Measurements from ENCODE around the gene PRKAG2. TPM values are rescaled to one million over a fixed set of nuclear protein-coding genes. Genes with fewer than 3 reads are reported as not detected.
A peak's percentile ranks its signal among the peaks of the same experiment; 100 is the strongest.

The PRKAG2 gene
- total and polyA plus RNA-seq, 12 donors = 3.8 to 17.3 (median 10.9) TPM

- Histone ChIP-seq H3K27me3 (no peaks in the 10 kb centered on the region), H3K27ac (peak overlapping the region in 1 of 5 donors; percentile 52), H3K36me3 (replicated peaks in 1 of 2) (no peaks in the 10 kb centered on the region), H3K9me3 (replicated peaks in 1 of 3) (no peaks in the 10 kb centered on the region), H3K4me1 (replicated peaks in 1 of 2) (peaks cover 0 to 15% of the 10 kb centered on the region in 2 donors), H3K4me3 (no peak overlapping the region)
- WGBS, 4 donors = 93 to 97% (median 96%) methylated on average over 11 to 14 of the region's 14 CpGs
- TF ChIP-seq POLR2A (IDR thresholded peaks at IDR 0.05) (no peak), CTCF (IDR thresholded peaks at IDR 0.05) (no peak)
- no peak for DNase-seq
- intact Hi-C loops (cut with DNase I) = no loop called here
These were observed 148.2 kb downstream of the PRKAG2 start for GRCh38 chr7:151728746-151729145.

GRCh38 chr7:151728286-151728660 lies 148.6 kb downstream of the PRKAG2 start:
- WGBS, 4 donors = 84 to 91% (median 90%) methylated on average over 7 to 8 of the region's 8 CpGs

GRCh38 chr7:151727579-151728285 lies 149.2 kb downstream of the PRKAG2 start:
- intact Hi-C loops (cut with DNase I) = no loop called here
- Histone ChIP-seq H3K4me3 (no peak overlapping the region), H3K36me3 (replicated peaks in 1 of 2) (no peaks in the 10 kb centered on the region), H3K27ac (peak overlapping the region in 2 of 5 donors; percentile 34 to 52), H3K9me3 (replicated peaks in 1 of 3) (no peaks in the 10 kb centered on the region), H3K4me1 (replicated peaks in 1 of 2) (peaks cover 0 to 15% of the 10 kb centered on the region in 2 donors), H3K27me3 (no peaks in the 10 kb centered on the region)
- peak in 6 of 7 donors; percentile 55 to 89 (median 74) for DNase-seq
- 58 to 76% (median 61%) methylated on average over 11 to 18 of the region's 18 CpGs for WGBS, 4 donors
- TF ChIP-seq CTCF (IDR thresholded peaks at IDR 0.05) (no peak), POLR2A (IDR thresholded peaks at IDR 0.05) (no peak)

More at GRCh38 chr7:151728286-151728660, 148.6 kb downstream of the PRKAG2 start:
- intact Hi-C loops (cut with DNase I) = no loop called here
- Histone ChIP-seq H3K9me3 (replicated peaks in 1 of 3) (no peaks in the 10 kb centered on the region), H3K27ac (peak overlapping the region in 1 of 5 donors; percentile 52), H3K36me3 (replicated peaks in 1 of 2) (no peaks in the 10 kb centered on the region), H3K27me3 (no peaks in the 10 kb centered on the region), H3K4me1 (replicated peaks in 1 of 2) (peaks cover 0 to 15% of the 10 kb centered on the region in 2 donors), H3K4me3 (no peak overlapping the region)
- no peak for DNase-seq
- TF ChIP-seq POLR2A (IDR thresholded peaks at IDR 0.05) (no peak), CTCF (IDR thresholded peaks at IDR 0.05) (no peak)

- H3K4me1 ChIP-seq (replicated peaks in 1 of 2) = peaks cover 0 to 18% of the 10 kb centered on the region in 2 donors
- no peak for DNase-seq
- H3K27me3 ChIP-seq = no peaks in the 10 kb centered on the region
- intact Hi-C loops (cut with DNase I) = no loop called here
- H3K36me3 ChIP-seq (replicated peaks in 1 of 2) = no peaks in the 10 kb centered on the region
- no peaks in the 10 kb centered on the region for H3K9me3 ChIP-seq (replicated peaks in 1 of 3)
- H3K4me3 ChIP-seq = no peak overlapping the region
- peak overlapping the region in 2 of 5 donors; percentile 34 to 52 for H3K27ac ChIP-seq
- no peak for TF ChIP-seq CTCF (IDR thresholded peaks at IDR 0.05)
- TF ChIP-seq POLR2A (IDR thresholded peaks at IDR 0.05) = no peak
- WGBS, 4 donors = 79 to 80% (median 80%) methylated on average over 20 to 23 of the region's 23 CpGs
These were observed 150.0 kb downstream of the PRKAG2 start for GRCh38 chr7:151726652-151727578.
